Activated CD4-positive, CD25-positive, alpha-beta regulatory T cell treated with anti-CD3 and anti-CD28 coated beads, Interleukin-2, amount 50 U/mL, for 72 hours (primary cell): ENCODE data around the gene PHEX.
A peak's percentile ranks its signal among the peaks of the same experiment; 100 is the strongest.

Experiments used
- DNase-seq: peaks from one replicate; pipeline ENCODE4 v3.0.0; 2021

Gene PHEX

GRCh38 chrX:22041907-22042530, 9.9 kb downstream of the PHEX start:
- DNase-seq: no peak

DNA sequence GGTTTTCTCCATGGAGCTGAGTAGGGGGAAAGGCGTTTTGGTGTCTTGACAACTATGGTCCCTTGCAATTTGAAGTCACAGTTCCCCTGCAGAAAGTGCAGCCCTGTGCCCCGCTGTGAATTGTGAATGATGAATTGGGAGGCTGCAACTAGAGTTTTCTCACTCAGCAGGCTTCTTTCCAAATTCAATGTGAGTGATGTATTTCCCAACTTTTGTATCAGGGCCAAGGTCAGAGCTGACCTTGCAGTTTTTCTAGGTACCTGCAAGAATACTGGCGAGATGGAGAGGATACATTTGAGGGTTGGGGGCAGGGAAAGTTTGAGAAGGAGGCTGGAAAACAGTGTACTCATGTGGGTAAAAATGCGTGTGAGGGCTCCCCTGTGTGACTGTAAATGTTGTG, 11.7 kb downstream of the PHEX start:
- DNase-seq: no peak

DNA sequence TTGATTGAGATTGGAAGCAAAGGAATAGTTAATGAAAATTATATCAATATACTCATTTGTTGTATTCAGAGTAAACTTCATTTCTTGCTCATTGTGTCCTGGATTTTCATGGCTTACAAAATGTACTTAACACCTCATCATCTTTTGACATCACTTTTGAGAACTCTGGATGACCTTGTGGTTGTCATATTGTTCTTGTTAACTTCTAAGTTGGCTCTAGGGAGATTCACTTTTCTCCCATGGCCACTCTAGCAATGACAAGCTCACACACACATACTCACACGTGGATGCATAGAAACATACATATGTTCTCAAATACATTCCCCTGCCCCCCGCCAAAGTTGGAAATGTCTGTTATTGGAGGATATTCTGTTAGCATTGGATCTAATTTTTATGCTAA, 15.3 kb downstream of the PHEX start:
- no peak for DNase-seq

- no peak for DNase-seq
Measured at GRCh38 chrX:22053481-22053880, 21.4 kb downstream of the PHEX start.

- no peak for DNase-seq
Measured at GRCh38 chrX:22056235-22056634, 24.1 kb downstream of the PHEX start.

DNA sequence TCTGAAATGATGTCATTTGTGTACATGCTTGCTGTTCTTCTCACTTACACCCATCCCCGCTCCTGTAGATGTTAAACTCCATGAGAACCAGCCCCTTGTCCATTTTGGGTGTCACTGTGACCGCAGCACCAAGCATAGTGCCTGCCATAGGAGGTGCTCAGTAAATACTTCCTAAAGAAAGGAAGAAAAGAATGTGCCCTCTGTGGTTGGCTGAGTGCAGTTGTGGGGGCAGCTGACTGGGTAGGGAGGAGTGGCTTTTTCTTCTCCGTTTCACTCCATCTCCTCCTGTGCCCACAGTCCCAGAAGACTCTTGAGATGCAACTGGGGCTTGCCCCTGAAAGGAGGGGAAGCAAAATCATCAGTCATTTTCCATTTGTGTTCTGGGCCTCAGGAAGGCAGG, 25.5 kb downstream of the PHEX start:
- no peak for DNase-seq

DNA sequence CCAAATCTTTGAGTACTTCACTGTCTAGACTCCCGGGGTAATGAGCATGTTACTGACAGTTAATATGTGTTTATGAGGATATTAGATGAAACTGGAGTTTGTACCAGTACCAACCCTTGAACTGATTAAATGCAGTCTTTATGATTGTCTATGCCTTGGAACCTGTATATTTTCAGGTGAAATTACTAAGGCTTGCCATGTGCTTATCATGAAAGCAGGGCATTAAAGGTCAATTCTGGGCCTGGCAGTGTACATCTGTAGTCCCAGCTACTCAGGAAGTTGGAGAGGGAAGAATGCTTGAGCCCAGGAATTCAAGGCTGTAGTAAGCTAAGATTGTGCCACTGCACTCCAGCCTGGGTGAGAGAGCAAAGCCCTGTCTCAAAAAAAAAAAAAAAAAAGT, 27.6 kb downstream of the PHEX start:
- no peak for DNase-seq

- no peak for DNase-seq
Measured at GRCh38 chrX:22060415-22061280, 28.5 kb downstream of the PHEX start.

GRCh38 chrX:22063284-22063683, 31.2 kb downstream of the PHEX start:
- no peak for DNase-seq

- no peak for DNase-seq
Measured at GRCh38 chrX:22069586-22069985, 37.5 kb downstream of the PHEX start.

GRCh38 chrX:22073928-22074327, 41.8 kb downstream of the PHEX start:
- DNase-seq: no peak

DNA sequence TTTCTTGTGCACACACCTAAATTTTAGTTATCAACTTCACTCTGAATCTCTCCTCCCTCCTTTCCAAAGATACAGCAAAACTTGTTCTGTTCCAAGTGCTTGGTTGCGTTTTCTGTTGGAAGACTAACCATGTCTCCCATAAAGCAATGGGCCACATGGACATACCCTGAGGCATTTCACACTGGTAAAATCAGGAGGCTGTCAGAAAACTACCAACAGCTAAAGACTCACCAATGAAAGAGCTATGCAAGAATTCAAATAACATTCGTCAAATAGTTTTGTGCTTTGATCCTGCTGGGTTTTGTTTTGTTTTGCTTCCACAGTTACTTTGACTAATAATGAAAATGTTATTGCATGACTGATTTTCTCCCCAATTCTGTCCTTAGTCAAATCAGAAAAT, 46.0 kb downstream of the PHEX start:
- no peak for DNase-seq

- DNase-seq: peak; percentile 58
Measured at GRCh38 chrX:22081475-22082092, 49.5 kb downstream of the PHEX start.

- no peak for DNase-seq
Measured at GRCh38 chrX:22086003-22086402, 53.9 kb downstream of the PHEX start.

DNA sequence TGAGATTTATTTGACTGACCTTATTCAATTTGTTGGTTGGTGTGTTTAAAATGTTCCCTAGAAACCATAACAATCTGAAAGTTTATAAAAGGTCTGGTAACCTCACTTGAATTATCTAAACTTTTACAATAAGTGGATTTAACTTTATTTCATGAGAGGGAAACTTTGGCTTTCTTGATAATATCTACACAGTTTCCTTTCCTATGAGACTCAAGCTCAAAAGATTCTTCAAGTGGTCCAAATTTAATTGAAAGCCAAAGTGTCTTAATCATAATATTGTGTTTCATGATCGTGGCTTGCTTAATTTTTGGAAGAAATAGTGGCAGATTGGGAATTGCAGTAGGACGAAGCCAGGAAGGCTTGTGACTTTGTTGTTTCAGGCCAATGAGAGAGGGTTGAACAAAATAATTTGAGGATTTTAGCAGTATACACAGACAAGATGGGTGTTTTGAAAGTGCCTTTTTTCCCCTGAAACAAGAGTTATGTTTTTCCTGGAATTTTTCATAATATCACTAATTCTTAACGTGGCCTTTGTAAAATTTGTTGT, 55.0 kb downstream of the PHEX start:
- DNase-seq: no peak

DNA sequence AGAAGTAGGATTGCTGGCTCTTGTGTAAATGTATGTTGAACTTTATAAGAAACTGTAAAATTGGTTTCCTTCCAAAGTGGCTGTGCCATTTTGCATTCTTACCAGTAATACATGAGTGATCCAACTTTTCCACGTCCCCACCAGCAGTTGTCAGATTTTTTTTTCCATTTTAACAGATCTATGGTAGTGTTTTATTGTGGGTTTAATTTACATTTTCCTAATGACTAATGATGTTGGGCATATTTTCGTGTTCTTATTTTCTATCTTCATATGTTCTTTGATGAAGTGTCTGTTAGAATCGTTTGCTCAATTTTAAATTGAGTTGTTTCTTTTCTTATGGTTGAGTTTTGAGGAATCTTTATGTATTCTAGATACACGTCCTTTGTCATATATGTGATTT, 56.2 kb downstream of the PHEX start:
- no peak for DNase-seq

DNA sequence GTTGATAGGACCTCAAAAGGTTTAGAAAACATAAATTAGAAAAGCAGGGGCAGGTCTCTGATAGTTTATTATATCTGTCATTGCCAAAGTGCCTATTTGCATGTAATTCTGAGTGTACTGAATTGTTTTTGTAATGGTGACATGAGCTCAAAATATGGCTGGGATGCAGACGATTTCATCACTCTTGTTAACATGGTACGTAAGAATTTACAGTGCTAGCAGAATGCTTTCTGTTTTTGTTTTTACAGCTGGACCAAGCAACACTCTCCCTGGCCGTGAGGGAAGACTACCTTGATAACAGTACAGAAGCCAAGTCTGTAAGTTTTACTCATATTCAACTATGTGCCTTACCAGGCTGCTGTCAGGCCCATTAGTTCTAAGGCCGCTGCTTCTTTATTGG, 58.1 kb downstream of the PHEX start:
- no peak for DNase-seq

DNA sequence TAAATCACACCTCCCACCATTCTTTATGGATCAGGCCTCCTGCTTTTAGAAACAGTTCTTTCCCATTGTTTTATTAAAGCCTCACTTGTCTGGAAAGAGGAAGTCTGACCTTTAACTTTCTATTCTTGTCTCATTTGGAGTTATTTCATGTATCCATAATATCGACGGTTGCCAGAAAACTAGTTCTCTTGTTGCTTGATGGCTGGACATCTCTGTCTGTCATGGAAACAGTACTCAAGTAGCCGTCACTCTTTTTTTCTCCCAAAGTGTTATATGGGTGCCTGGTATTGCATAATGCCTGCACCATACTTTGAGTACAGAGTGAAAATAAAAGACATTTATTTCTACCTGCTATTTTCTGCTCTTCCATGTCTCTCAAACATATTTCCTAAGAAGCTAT, 61.4 kb downstream of the PHEX start:
- no peak for DNase-seq

- DNase-seq: no peak
Measured at GRCh38 chrX:22095286-22095685, 63.2 kb downstream of the PHEX start.

DNA sequence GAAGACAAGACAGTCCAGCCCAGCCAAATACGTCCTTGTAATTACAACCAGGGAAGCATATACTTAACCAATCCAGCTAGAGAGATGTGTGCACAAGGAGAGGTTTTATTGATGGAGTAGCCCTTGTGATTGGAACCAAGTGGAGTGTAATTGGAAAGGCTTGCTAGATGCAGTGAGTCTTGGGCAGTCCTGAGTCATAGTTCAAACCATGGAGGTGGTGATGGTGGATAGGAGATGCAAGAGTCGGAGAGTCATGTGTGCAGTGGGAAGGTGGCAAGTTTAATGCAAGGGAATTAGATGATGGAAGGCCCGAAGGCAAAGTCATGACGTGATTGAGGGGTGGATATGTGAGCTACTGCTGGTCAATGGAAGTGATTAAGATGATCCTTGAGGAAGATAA, 63.7 kb downstream of the PHEX start:
- no peak for DNase-seq

GRCh38 chrX:22097012-22097694, 65.0 kb downstream of the PHEX start:
- no peak for DNase-seq

DNA sequence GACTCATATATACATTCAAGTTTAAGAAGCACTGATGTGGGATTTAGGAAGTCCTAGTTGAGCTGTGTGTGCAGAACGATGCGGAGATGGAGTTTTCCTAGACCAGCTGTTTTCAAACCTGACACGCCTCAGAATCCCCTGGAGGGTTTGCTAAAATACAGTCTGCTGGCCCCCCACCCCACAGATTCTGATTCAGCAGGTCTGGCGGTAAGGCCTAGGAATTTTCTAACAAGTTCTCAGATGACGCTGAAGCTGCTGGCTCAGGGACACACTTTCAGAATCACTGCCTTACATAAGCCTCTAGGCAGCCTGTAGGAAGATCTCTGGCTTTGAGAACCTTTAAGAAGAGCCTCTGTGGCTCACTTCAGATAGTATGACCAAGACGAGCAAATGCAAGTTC, 73.1 kb downstream of the PHEX start:
- DNase-seq: no peak

DNA sequence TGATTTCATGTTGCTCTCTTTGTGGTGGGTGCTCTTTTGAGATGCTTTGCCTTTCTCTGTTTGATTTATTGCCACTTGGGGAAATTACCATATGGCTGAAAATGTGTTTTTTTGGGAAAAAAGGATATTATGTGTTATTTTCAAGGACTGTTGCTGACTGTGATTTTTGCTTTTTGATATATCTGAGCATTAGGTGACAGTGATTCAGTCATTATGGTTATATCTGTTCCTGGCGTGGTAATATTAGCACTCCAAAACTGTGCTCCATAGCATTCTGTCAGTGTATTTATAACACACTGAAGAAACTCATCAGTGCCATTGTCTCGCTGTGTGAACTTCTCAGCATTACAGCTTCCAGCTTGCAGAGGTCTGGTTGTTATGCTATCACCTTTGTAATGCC, 73.8 kb downstream of the PHEX start:
- DNase-seq: no peak
